Central memory CD8-positive, alpha-beta T cell (primary cell): ENCODE data around the gene CYB5A.
"Not testable (repeated sequence)": the region's sequence is repeated elsewhere in the genome, so short reads cannot be mapped to it uniquely, and the experiment has no call there.

ENCODE experiments used
- ATAC-seq: fragments of 150-1000 bp; cut with Tn5 transposase; replicated peaks from 2 replicates; pipeline ENCODE4 v1.10.0; 2022; ENCODE audit warnings: mild to moderate bottlenecking, moderate FRiP score, moderate number of reproducible peaks; ENCODE audit not compliant: poor library complexity, severe bottlenecking; ENCODE audit errors: extremely low read depth
- DNase-seq, 2 donors: peaks; one replicate each; pipeline ENCODE4 v3.0.0; 2021; ENCODE audit warnings: low spot score in 2 of 2
- H3K27ac Mint-ChIP-seq: one replicate; pipeline ENCODE4 v1.8.0; 2022; ENCODE audit warnings: low read depth, mild to moderate bottlenecking, moderate library complexity, mixed read lengths
- H3K27me3 Mint-ChIP-seq: one replicate; pipeline ENCODE4 v1.8.0; 2022; ENCODE audit warnings: mixed read lengths
- H3K36me3 Mint-ChIP-seq: one replicate; pipeline ENCODE4 v1.8.0; 2022; ENCODE audit warnings: mild to moderate bottlenecking, moderate library complexity, mixed read lengths; ENCODE audit not compliant: insufficient read depth
- H3K4me1 Mint-ChIP-seq: one replicate; pipeline ENCODE4 v1.8.0; 2022; ENCODE audit warnings: mixed read lengths
- H3K4me3 Mint-ChIP-seq: one replicate; pipeline ENCODE4 v1.8.0; 2022; ENCODE audit warnings: mild to moderate bottlenecking, moderate library complexity, mixed read lengths
- H3K9me3 Mint-ChIP-seq: one replicate; pipeline ENCODE4 v1.8.0; 2022; ENCODE audit warnings: mixed read lengths

The CYB5A gene

DNA sequence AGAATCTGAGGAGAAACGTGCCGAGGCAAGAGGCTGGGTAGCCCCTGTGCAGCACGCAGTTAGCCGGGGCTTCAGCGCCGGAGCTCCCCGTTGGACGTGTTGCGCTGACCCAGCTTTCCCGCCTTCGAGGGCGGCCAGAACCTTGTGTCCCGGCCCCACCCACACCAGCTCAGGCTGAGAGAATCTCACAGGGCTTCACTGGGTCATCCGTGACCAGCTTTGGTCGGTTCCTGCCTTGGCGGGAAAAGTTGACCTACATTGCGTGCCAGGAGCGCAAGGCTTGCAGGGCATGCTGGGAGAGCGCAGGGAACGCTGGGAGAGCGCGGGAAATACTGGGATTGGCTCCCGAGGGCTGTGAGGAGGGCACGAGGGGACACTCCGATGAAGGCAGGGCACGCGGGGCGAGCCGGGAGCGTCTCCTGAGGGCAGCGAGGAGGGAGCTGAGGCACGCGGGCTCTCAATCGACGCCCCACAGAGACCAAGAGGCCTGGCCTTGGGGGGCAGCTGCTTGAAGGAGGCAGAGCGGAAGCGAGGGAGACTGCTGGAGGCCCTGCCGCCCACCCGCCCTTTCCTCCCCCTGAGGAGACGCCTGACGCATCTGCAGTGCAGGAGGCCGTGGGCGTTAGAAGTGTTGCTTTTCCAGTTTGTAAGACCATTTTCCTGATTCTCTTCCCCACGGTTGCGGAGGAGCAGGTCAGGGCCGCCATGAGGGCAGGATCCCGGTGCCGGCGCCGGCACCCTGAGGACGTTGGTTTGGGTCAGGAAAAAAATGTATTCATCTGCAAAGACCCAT lies 23.9 kb upstream of the CYB5A start, which contains the start of gene C18orf63:
C18orf63 (plus strand) TSS at position 376 of the 793 bp plus-strand sequence. CDS start 2,027 bp downstream, outside the sequence.
- no peak within 1 kb of the TSS for H3K27ac Mint-ChIP-seq

DNA sequence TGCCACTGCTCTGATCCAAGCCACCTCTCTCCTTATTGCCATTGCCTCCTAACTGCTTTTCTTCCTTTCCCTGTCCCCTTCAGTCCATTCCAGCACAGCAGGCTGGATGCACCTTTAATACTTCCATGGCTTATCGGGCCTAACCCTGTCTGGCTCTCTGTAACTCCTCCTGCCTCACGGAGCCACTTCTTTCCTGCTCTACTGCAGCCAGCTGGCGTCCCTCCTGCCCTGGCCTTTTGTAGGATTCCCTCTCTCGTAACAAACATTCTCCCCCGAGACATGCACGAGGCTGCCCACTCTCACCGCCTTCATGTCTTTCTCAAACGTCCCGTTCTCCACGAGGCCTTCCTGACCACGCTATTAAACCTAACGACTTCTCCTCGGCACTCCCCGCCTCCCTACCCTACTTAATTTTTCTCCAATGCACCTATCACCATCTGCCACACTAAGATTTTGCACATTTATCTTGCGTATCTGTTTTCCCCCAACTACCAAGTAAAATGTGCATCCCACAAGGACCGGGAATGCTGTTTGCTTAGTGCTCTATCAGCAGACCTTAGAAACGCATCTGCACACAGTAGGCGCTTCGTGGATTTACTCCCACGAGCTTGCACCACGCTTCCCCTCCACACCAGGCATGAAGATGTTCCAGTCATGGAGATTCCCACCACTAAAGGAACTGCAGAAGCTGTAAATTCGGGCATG lies 23.1 kb upstream of the CYB5A start:
- DNase-seq (no peak), ATAC-seq (no peak)
- H3K36me3 Mint-ChIP-seq: no peaks in the 10 kb centered on the region
- H3K27me3 Mint-ChIP-seq: peaks cover 38% of the 10 kb centered on the region
- H3K4me3 Mint-ChIP-seq: no peak overlapping the region
- H3K4me1 Mint-ChIP-seq: no peaks in the 10 kb centered on the region
- H3K27ac Mint-ChIP-seq: no peak overlapping the region
- H3K9me3 Mint-ChIP-seq: no peaks in the 10 kb centered on the region

More for the DNA sequence above, 23.9 kb upstream of the CYB5A start, which contains the start of gene C18orf63:
- ATAC-seq (no peak), DNase-seq (no peak)
- H3K36me3 Mint-ChIP-seq: no peaks in the 10 kb centered on the region
- no peak within 1 kb of the TSS for H3K4me3 Mint-ChIP-seq
- peaks cover 35% of the 10 kb centered on the region for H3K27me3 Mint-ChIP-seq
- H3K4me1 Mint-ChIP-seq: no peaks in the 10 kb centered on the region
- H3K9me3 Mint-ChIP-seq: no peaks in the 10 kb centered on the region

DNA sequence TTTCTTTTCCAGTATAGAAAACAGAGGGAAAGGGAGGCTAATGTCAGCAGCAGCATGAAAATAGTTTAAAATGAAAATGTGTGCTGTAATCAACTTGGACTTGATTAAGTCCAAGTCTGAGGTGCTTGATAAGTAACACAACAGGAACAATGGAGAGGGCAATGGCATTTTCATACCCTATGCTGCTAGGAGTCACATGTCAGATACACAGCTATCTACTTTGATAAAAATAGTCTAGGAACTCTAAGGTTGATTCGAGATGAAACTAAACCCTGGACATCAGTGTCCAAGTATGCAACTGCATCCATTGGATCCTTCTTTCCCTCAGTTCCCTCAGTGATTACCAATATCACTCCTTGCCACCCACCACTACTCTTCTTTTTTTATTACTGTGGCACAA lies 19.2 kb upstream of the CYB5A start:
- no peak for DNase-seq
- Mint-ChIP-seq H3K27me3 (peaks cover 65% of the 10 kb centered on the region), H3K9me3 (no peaks in the 10 kb centered on the region), H3K36me3 (no peaks in the 10 kb centered on the region), H3K4me1 (no peaks in the 10 kb centered on the region), H3K4me3 (no peak overlapping the region), H3K27ac (no peak overlapping the region)
- ATAC-seq: no peak

DNA sequence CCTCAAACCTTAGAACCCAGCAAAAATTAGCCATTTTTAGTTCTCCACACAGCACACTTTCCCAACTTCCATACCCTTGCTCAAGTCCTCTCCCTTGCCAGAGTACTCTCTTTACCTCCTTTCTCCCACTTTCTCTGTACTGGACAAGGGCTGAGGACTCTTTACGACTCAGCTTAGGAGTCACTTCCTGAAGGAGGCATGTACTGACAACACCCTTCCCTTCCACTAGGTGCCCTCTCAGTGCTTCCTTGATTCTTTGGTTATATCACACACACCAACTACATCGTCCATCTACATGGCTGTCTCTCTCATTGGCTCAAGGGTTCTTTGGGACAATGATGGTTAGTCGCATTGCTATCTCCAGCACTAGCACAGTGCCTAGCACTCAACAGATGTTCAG lies 18.6 kb upstream of the CYB5A start:
- Mint-ChIP-seq H3K27ac (no peak overlapping the region), H3K4me1 (no peaks in the 10 kb centered on the region), H3K36me3 (no peaks in the 10 kb centered on the region), H3K27me3 (peaks cover 68% of the 10 kb centered on the region), H3K4me3 (no peak overlapping the region), H3K9me3 (no peaks in the 10 kb centered on the region)
- ATAC-seq (no peak), DNase-seq (no peak)

DNA sequence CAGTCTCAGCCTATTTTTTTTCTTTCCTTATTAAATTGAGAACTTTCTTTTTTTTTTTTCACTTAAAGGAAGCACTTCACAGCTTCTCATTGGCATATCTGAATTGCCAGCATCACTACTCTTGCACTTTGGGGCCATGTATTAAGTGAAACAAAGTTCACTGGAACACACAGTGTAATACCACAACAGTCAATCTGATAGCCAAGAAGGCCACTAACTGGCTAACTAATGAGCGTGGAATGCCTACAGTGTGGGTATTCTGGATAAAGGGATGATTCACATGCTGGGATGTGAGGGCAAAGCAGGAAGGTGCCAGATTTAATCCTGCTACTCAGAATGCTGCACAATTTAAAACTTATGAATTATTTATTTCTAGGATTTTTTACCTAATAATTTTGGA lies 12.2 kb upstream of the CYB5A start:
- DNase-seq (no peak), ATAC-seq (no peak)
- Mint-ChIP-seq H3K4me3 (no peak overlapping the region), H3K27ac (no peak overlapping the region), H3K27me3 (peaks cover 75% of the 10 kb centered on the region), H3K4me1 (no peaks in the 10 kb centered on the region), H3K9me3 (no peaks in the 10 kb centered on the region), H3K36me3 (no peaks in the 10 kb centered on the region)

DNA sequence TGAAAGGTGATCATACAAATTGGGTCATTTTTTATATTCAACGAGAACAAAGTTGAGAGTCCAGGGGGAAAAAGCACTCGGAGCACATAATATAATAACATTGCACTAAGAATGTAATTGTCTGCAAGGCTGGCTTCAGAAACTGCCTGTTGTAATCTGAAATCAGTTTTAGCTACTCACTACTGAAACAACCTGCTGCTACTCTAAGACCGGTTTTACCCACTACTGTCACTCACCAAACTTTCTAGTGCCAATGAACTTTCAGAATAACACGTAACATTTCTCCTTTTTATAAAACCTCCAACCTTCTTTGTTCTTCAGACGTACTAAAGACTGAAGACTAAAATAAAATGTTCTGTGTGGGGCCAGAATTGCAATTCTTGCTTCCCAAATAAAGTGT lies 11.5 kb upstream of the CYB5A start:
- Mint-ChIP-seq H3K4me1 (no peaks in the 10 kb centered on the region), H3K9me3 (no peaks in the 10 kb centered on the region), H3K27ac (no peak overlapping the region), H3K4me3 (no peak overlapping the region), H3K36me3 (no peaks in the 10 kb centered on the region), H3K27me3 (peaks cover 69% of the 10 kb centered on the region)
- no peak for ATAC-seq
- DNase-seq: no peak

DNA sequence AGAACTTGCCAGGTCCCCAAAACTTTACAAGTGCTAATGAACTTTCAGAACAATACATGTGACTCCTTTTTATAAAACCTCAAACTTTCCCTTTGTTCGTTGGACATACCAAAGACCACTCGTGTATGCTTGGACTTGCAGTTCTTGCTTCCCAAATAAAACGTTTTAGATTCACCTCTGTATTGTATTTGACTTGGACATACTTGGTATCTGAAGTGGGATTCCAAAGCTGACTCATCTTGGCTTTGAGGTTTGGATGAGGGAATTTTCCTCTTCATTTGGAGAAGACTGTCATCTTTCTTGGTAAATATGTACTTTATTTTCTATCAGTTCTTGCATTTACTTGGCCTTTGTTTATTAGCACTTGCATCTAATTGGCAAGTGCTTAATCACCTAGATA lies 8.0 kb upstream of the CYB5A start:
- Mint-ChIP-seq H3K27ac (no peak overlapping the region), H3K36me3 (no peaks in the 10 kb centered on the region), H3K9me3 (no peaks in the 10 kb centered on the region), H3K4me1 (no peaks in the 10 kb centered on the region), H3K4me3 (no peak overlapping the region), H3K27me3 (peaks cover 41% of the 10 kb centered on the region)
- ATAC-seq (no peak), DNase-seq (no peak)

DNA sequence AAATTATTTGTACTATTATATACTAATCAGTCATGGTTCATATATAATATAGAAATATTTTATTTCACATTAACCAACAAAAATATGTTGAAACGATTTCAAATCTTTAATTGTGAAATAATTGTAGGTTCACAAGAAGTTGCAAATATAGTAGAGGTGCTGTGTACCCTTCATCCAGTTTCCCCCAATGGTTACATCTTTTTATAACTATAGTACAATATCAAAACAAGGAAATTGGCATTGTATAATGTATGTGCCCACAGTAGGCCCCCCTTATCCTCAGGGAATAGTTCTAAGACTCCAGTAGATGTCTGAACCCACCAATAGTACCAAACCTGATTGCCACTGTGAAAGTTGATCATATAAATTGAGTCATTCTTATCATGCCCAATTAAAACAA lies 7.4 kb upstream of the CYB5A start:
- no peaks in the 10 kb centered on the region for H3K36me3 Mint-ChIP-seq
- ATAC-seq (no peak), DNase-seq (no peak)
- H3K27ac Mint-ChIP-seq: no peak overlapping the region
- no peaks in the 10 kb centered on the region for H3K9me3 Mint-ChIP-seq
- H3K4me3 Mint-ChIP-seq: no peak overlapping the region
- no peaks in the 10 kb centered on the region for H3K4me1 Mint-ChIP-seq
- peaks cover 35% of the 10 kb centered on the region for H3K27me3 Mint-ChIP-seq

DNA sequence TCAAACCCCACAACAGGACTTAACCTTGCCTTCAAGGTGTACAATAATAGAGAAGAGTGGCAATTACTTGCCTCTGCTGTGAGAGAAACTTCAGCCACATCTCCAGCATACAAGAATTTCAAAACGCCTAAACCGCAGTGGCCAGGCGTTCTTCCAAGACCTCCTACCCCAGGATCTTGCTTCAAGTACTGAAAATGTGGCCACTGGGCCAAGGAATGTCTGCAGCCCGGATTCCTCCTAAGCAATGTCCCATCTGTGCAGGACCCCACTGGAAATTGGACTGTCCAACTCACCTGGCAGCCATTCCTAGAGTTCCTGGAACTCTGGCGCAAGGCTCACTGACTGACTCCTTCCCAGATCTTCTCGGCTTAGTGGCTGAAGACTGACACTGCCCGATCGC lies 2.8 kb upstream of the CYB5A start:
- peaks cover 6% of the 10 kb centered on the region for H3K36me3 Mint-ChIP-seq
- peaks cover under 1% of the 10 kb centered on the region for H3K27me3 Mint-ChIP-seq
- no peak for ATAC-seq

DNA sequence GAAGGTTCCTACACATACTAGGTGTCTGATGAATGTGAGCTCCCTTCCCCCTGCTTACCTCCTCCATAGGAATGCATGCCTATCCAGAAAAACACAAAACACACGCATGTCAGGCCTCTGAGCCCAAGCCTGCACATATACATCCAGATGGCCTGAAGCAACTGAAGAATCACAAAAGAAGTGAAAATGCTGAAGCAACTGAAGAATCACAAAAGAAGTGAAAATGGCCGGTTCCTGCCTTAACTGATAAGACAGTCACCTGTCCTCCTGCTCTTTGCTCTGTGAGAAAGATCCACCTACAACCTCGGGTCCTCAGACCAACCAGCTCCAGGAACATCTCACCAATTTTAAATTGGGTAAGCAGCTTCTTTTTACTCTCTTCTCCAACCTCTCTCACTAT lies 1.2 kb upstream of the CYB5A start:
- DNase-seq, H3K9me3 Mint-ChIP-seq, H3K27me3 Mint-ChIP-seq, ATAC-seq, H3K4me3 Mint-ChIP-seq, H3K4me1 Mint-ChIP-seq, H3K36me3 Mint-ChIP-seq, H3K27ac Mint-ChIP-seq: not testable (repeated sequence)

More for the DNA sequence above, 2.8 kb upstream of the CYB5A start:
- no peak overlapping the region for H3K27ac Mint-ChIP-seq
- H3K4me3 Mint-ChIP-seq: no peak overlapping the region
- H3K9me3 Mint-ChIP-seq: no peaks in the 10 kb centered on the region
- no peak for DNase-seq
- peaks cover 7% of the 10 kb centered on the region for H3K4me1 Mint-ChIP-seq

DNA sequence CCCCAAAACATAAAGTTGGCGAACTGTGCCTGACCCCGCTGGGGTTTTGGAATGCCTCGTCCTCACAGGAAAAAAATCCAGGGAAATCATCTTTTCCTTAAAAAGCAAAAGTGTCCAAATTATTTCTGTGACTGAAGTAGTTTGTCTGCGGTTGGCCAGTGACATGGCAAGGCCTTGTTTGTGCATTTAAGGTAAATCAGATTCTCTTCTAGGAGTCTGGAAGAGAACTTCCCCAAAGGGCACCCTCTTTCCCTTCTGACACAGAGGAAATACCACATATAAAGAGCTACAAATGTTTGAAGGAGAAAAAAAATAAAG lies 737 bp upstream of the CYB5A start:
- H3K27ac Mint-ChIP-seq: no peak overlapping the region
- no peaks in the 10 kb centered on the region for H3K9me3 Mint-ChIP-seq
- DNase-seq: no peak
- no peak for ATAC-seq
- H3K36me3 Mint-ChIP-seq: peaks cover 6% of the 10 kb centered on the region
- peaks cover 7% of the 10 kb centered on the region for H3K4me1 Mint-ChIP-seq
- no peak overlapping the region for H3K4me3 Mint-ChIP-seq
- no peaks in the 10 kb centered on the region for H3K27me3 Mint-ChIP-seq

DNA sequence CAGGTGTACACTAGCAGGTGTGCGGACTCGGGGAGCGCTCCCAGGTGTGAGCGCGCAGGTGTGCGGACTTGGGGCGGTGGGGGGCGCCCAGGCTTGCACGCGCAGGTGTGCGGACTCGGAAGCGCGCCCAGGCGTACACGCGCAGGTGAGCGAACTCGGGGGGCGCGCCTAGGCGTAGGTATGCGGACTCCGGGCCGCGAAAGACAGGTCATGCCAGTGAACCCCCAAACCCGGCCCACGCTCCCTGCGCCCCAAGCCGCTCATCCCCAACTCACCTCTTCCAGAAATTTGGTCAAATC lies 342 bp downstream of the CYB5A start:
- no peaks in the 10 kb centered on the region for H3K27me3 Mint-ChIP-seq
- ATAC-seq (no peak), DNase-seq (no peak)
- peaks cover 6% of the 10 kb centered on the region for H3K36me3 Mint-ChIP-seq
- no peaks in the 10 kb centered on the region for H3K9me3 Mint-ChIP-seq
- H3K27ac Mint-ChIP-seq: peak overlapping the region; percentile 87
- no peak overlapping the region for H3K4me3 Mint-ChIP-seq
- H3K4me1 Mint-ChIP-seq: peaks cover 7% of the 10 kb centered on the region

DNA sequence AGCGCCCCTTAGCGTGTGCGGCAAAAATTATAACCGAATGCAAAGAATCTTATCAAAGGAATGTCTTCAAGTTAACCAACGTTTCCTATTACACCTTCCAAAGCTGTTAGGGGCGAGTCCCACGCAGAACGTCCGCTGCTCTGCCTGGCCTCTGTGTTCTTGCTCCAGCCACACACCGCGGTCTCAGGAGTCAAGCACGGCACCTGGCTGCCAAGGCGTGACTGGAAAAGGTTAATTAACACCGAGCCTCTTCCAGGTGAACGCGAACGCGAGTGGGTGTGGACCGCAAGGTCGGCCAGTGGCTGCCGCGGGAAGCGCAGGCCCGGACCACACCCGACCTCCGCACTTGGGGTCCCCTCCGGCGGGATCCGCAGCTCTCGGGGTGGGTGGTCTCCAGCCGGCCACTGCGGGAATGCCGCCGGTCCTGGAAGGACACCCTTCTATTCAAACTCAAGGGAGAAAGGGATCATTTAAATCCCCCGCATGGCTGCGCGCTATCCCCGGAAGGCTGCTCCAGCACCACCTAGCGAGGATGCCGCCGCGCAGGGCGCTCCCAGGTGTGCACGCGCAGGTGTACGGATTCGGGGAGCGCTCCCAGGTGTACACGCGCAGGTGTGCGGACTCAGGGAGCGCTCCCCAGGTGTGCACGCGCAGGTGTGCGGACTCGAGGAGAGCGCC lies 830 bp downstream of the CYB5A start:
- DNase-seq: no peak
- Mint-ChIP-seq H3K36me3 (peaks cover 6% of the 10 kb centered on the region), H3K4me1 (peaks cover 7% of the 10 kb centered on the region), H3K27ac (no peak overlapping the region), H3K27me3 (no peaks in the 10 kb centered on the region), H3K4me3 (no peak overlapping the region), H3K9me3 (no peaks in the 10 kb centered on the region)
- ATAC-seq: no peak
